Left kidney (tissue), 2 donors: ENCODE measurements around the gene MAGEL2. TPM values are rescaled to one million over a fixed set of nuclear protein-coding genes. Genes with fewer than 3 reads are reported as not detected.
"Not testable (repeated sequence)": the region's sequence is repeated elsewhere in the genome, so short reads cannot be mapped to it uniquely, and the experiment has no call there.

Experiments used
- DNase-seq: peaks from one replicate; pipeline ENCODE4 v3.0.0-alpha.2; 2013
- polyA plus RNA-seq: library from polyadenylated mRNA; unstranded; fragments of 120-200 nt; gene quantifications from one replicate; pipeline ENCODE4 v1.2.1, GENCODE V29; 2013; ENCODE audit not compliant: insufficient read length

MAGEL2 gene
- polyA plus RNA-seq, 1 donor: 4.5 TPM

DNA sequence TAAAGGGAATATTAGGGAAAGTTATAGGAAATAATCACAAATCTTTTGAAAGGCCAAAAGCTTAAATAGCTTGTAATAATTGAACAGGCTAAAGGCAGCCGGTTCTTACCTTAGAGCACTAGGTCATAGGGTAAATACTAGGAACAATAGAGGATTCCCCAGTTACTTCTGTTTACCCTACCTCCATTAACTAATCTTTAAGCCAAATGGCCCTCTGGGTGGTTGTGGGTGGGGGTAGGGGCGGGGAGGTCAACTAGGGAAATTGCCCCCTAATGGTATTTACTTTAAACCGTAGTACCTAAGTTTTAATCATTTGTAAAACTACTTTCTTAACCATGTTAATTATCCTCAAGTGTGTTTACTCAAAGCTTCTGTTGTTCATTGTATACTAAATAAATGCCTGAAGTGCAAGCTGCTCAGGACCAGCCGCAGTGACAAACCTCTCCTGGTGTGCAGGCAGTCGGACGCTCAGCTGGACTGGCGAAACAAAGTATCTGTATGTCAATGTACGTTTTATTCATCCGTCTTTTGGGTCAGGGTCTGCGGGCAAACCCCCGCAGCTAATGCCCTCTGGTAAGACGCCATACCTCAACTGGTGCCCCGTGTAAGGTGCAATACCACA lies 18.9 kb downstream of the MAGEL2 start:
- DNase-seq: no peak

DNA sequence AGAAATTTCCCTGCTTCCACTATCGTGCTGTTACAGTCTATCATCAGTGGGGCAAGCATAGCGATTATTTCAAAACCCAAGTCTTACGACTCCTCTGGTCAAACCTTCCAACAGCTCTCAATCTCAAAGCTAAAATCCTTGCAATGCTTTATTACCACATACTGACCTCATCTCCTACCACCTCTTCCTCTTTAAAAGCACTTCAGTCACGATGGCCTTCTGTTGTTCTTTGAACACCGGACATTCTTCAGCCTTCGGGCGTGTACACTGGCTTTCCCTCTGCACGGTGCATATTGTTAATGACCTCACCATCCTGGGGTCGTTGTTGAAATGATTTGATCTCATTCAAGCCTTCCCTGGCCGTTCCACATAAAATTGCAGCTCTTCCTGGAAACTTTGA lies 31.1 kb downstream of the MAGEL2 start:
- DNase-seq: no peak

DNA sequence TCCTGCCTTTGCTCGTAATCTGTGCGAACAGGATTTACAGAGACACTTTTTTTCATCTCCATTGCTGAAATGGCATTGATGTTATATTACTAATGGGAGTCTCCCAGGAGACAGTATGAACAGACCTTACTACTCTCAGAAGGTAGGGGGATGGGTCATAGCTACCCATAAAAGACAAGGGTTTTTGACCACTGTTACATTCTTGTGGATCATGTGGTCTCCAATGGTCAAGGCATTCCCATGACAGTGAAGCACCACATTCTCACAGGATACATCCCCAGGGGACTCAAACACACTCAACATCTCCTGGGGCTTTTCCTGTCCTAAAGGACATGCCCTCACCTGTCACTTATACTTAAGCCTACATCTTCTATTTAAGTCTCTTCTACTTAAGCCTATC lies 41.4 kb downstream of the MAGEL2 start:
- no peak for DNase-seq

DNA sequence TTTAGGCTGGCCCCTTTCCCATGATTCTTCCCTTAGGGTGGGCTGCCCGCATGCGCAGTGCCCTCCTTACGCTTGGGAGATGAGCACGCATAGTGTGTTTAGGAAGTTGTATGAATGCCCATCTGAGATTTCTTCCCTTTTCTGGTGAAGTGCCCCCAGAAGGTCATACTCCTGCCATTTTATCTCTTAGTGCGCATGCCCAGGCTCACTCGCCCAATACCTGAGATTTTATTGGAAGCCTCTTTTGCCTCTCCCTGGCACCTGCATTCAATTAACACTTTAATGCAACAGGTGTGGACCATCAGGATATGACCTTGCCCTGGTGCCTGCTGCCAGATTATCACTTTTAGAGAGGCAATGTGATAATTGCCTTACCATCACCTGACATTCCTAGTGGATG lies 45.5 kb downstream of the MAGEL2 start:
- no peak for DNase-seq

GRCh38 chr15:23599053-23599452 lies 48.6 kb downstream of the MAGEL2 start:
- DNase-seq: no peak

- DNase-seq: not testable (repeated sequence)
Observed at GRCh38 chr15:23597278-23597677, 50.4 kb downstream of the MAGEL2 start.

DNA sequence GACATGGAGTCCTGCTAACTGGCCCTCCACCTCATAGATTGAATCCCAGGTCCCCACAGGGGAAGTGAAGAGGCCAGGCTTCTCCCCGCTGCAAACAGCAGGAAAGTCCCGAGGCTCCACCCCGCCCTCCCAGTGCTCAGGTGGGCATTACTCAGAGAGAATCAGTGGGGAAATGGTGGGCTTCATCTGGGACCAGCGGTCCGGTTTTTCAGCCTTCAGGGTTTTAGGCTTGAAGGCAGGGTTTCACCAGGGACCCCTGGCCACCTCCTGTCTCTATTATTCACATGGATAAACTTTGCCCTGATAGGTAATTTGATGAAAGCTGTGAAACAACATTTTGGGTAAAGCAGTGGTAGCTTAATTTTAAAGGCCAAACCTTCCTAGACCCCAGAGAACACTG lies 50.9 kb downstream of the MAGEL2 start:
- DNase-seq: no peak

GRCh38 chr15:23595368-23595767 lies 52.3 kb downstream of the MAGEL2 start:
- DNase-seq: no peak

DNA sequence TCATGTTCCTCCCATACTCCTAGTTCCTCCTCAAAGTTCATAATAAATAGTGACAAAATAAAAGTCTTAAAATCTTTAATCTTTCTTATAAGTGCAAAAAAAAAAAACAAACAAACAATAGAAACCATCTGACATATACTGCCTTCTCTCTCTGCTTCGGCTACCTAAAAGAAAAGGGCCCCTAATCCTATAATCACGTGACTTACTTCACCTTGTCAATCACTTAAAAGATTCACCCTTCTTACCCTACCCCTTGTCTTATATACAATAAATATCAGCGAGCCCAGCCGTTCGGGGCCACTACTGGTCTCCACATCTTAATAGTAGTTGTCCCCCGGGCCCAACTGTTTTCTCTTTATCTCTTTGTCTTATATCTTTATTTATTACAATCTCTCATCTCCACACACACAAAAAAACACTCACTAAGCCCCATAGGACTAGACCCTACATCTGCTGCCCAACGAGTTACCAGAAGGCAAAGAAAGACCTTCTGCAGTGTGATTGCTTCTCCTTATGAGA lies 53.4 kb downstream of the MAGEL2 start:
- DNase-seq: no peak

Other genes starting within 250 kb of the MAGEL2 start
- gene GOLGA6L2, start 200.6 kb downstream of the MAGEL2 start, polyA plus RNA-seq: not detected
- gene MKRN3, start 82.2 kb downstream of the MAGEL2 start, polyA plus RNA-seq: 3.8 TPM
- 70.3 TPM for gene NDN, start 39.4 kb upstream of the MAGEL2 start, polyA plus RNA-seq